DOHH2 (cell line): ENCODE measurements around the gene AIFM1.
A peak's percentile ranks its signal among the peaks of the same experiment; 100 is the strongest.

Experiments
- H3F3A ChIP-seq: fragments of 200-600 bp; sonication (generic), shearing (Covaris generic); 2 replicates; pipeline ENCODE4 v1.6.0; 2016; ENCODE audit warnings: antibody characterized with exemption, mild to moderate bottlenecking; ENCODE audit not compliant: control insufficient read depth, insufficient read depth
- H3K27ac ChIP-seq: fragments of 200-600 bp; sonication (generic); 2 replicates; pipeline ENCODE4 v1.5.1; 2014; ENCODE audit warnings: low read depth, mild to moderate bottlenecking, low read length, moderate library complexity
- H3K27me3 ChIP-seq: fragments of 200-600 bp; sonication (generic); 2 replicates; pipeline ENCODE4 v1.6.1; 2014; ENCODE audit warnings: mild to moderate bottlenecking, low read length, mixed read lengths; ENCODE audit not compliant: control insufficient read depth
- H3K36me3 ChIP-seq: fragments of 200-600 bp; sonication (generic); 2 replicates; pipeline ENCODE4 v1.6.1; 2014; ENCODE audit warnings: mild to moderate bottlenecking, low read length, moderate library complexity, mixed read lengths; ENCODE audit not compliant: control insufficient read depth
- H3K4me1 ChIP-seq: fragments of 200-600 bp; sonication (generic); 2 replicates; pipeline ENCODE4 v1.6.1; 2014; ENCODE audit warnings: mild to moderate bottlenecking, low read length, mixed read lengths; ENCODE audit not compliant: control insufficient read depth
- H3K4me2 ChIP-seq: fragments of 200-600 bp; sonication (generic); 2 replicates; pipeline ENCODE4 v1.6.0; 2014; ENCODE audit warnings: mild to moderate bottlenecking, low read length, moderate library complexity
- H3K4me3 ChIP-seq: fragments of 200-600 bp; sonication (generic); 2 replicates; pipeline ENCODE4 v1.5.1; 2014; ENCODE audit warnings: mild to moderate bottlenecking, low read length, mixed read lengths
- H3K79me2 ChIP-seq: fragments of 200-600 bp; sonication (generic); 2 replicates; pipeline ENCODE4 v1.6.1; 2014; ENCODE audit warnings: mild to moderate bottlenecking, low read length, mixed read lengths; ENCODE audit not compliant: control insufficient read depth
- H3K9me2 ChIP-seq: fragments of 200-600 bp; sonication (generic); replicated peaks from 2 replicates; pipeline ENCODE4 v1.6.1; 2014; ENCODE audit warnings: mild to moderate bottlenecking, low read length, mixed read lengths; ENCODE audit not compliant: control insufficient read depth
- H3K9me3 ChIP-seq: fragments of 200-600 bp; sonication (generic); 2 replicates; pipeline ENCODE4 v1.6.1; 2014; ENCODE audit warnings: antibody characterized with exemption, low read length, mixed read lengths; ENCODE audit not compliant: control insufficient read depth, insufficient read depth
- H4K20me1 ChIP-seq: fragments of 200-600 bp; sonication (generic); 2 replicates; pipeline ENCODE4 v1.6.0; 2014; ENCODE audit warnings: low read depth, mild to moderate bottlenecking, antibody characterized with exemption, low read length, moderate library complexity; ENCODE audit not compliant: control insufficient read depth, insufficient read depth
- CTCF ChIP-seq: fragments of 200-600 bp; sonication (generic); IDR thresholded peaks from one replicate; pipeline ENCODE4 v1.5.1; 2014; ENCODE audit warnings: antibody characterized with exemption, mild to moderate bottlenecking, low read depth, low read length; ENCODE audit not compliant: poor library complexity, severe bottlenecking
- EZH2phosphoT487 ChIP-seq: fragments of 200-600 bp; sonication (generic); IDR thresholded peaks from 2 replicates; pipeline ENCODE4 v1.6.1; 2017; ENCODE audit warnings: borderline replicate concordance, mild to moderate bottlenecking, antibody characterized with exemption, low read length, moderate library complexity, mixed read lengths

The AIFM1 gene

GRCh38 chrX:130114141-130114588 lies 51.5 kb downstream of the AIFM1 start:
- H3K4me3 ChIP-seq = no peak overlapping the region
- H3K36me3 ChIP-seq = peaks cover 5% of the 10 kb centered on the region
- peaks cover 11% of the 10 kb centered on the region for H3K79me2 ChIP-seq
- no peaks in the 10 kb centered on the region for H3K27me3 ChIP-seq
- no peaks in the 10 kb centered on the region for H3F3A ChIP-seq
- no peaks in the 10 kb centered on the region for H3K9me3 ChIP-seq
- H3K9me2 ChIP-seq = no peaks in the 10 kb centered on the region
- no peak overlapping the region for H3K4me2 ChIP-seq
- H4K20me1 ChIP-seq = no peaks in the 10 kb centered on the region
- H3K4me1 ChIP-seq = peaks cover 28% of the 10 kb centered on the region
- no peak for TF ChIP-seq EZH2phosphoT487
- TF ChIP-seq CTCF = no peak
- H3K27ac ChIP-seq = no peak overlapping the region

GRCh38 chrX:130111220-130112154 lies 54.2 kb downstream of the AIFM1 start:
- H3K27ac ChIP-seq = peak overlapping the region; percentile 51
- peaks cover 20% of the 10 kb centered on the region for H3K4me1 ChIP-seq
- TF ChIP-seq EZH2phosphoT487 = no peak
- TF ChIP-seq CTCF = no peak
- peaks cover 37% of the 10 kb centered on the region for H3K79me2 ChIP-seq
- peak overlapping the region; percentile 65 for H3K4me3 ChIP-seq
- H3F3A ChIP-seq = no peaks in the 10 kb centered on the region
- H3K9me3 ChIP-seq = no peaks in the 10 kb centered on the region
- no peaks in the 10 kb centered on the region for H3K9me2 ChIP-seq
- H4K20me1 ChIP-seq = peaks cover 3% of the 10 kb centered on the region; the same call in 1 of the 2 replicates
- H3K36me3 ChIP-seq = peaks cover 7% of the 10 kb centered on the region
- peak overlapping the region; percentile 67 for H3K4me2 ChIP-seq
- H3K27me3 ChIP-seq = no peaks in the 10 kb centered on the region

- Histone ChIP-seq H3K4me2 (peak within 1 kb of the TSS; percentile 89), H3K4me3 (peak within 1 kb of the TSS; percentile 79), H3K9me2 (no peaks in the 10 kb centered on the region), H3K4me1 (peaks cover 20% of the 10 kb centered on the region), H3F3A (no peaks in the 10 kb centered on the region), H4K20me1 (peaks cover 3% of the 10 kb centered on the region; the same call in 1 of the 2 replicates), H3K27me3 (no peaks in the 10 kb centered on the region), H3K9me3 (no peaks in the 10 kb centered on the region), H3K36me3 (peaks cover 7% of the 10 kb centered on the region), H3K27ac (peak within 1 kb of the TSS; percentile 80), H3K79me2 (peaks cover 46% of the 10 kb centered on the region)
- TF ChIP-seq CTCF (no peak), EZH2phosphoT487 (no peak)
These were observed 55.0 kb downstream of the AIFM1 start, which contains the start of gene ELF4 for GRCh38 chrX:130110379-130111219. ELF4 (minus strand) TSS chrX:130110497; CDS start chrX:130081330, 29,167 bp downstream.
